ENCODE measurements around the gene CCDC88B.

CCDC88B gene

GRCh38 chr11:64339754-64340408 lies at the start of gene CCDC88B:
Gene CCDC88B (plus strand): TSS chr11:64340204. CDS start chr11:64340267, 63 bp downstream.
- H3K4me3 ChIP-seq (ENCODE audit: low read depth, low read length), result no peak within 1 kb of the TSS
- DNase-seq (ENCODE audit: low read depth), result no peak
- no peak for TF ChIP-seq CTCF (IDR thresholded peaks at IDR 0.05; ENCODE audit: control insufficient read depth, extremely low read depth, insufficient read depth)

- TF ChIP-seq CTCF (IDR thresholded peaks at IDR 0.05; ENCODE audit: control insufficient read depth, extremely low read depth, insufficient read depth), result no peak
- DNase-seq (ENCODE audit: low read depth), result no peak
- H3K4me3 ChIP-seq (ENCODE audit: low read depth, low read length), result no peak overlapping the region
These were observed 49.4 kb upstream of the CCDC88B start for GRCh38 chr11:64290352-64291261.

- TF ChIP-seq CTCF (IDR thresholded peaks at IDR 0.05; ENCODE audit: control insufficient read depth, extremely low read depth, insufficient read depth), result no peak
- DNase-seq (ENCODE audit: low read depth), result no peak
- H3K4me3 ChIP-seq (ENCODE audit: low read depth, low read length), result no peak within 1 kb of the TSS
These were observed 48.7 kb upstream of the CCDC88B start, which contains the start of gene KCNK4 for GRCh38 chr11:64291262-64291751. Gene KCNK4 (plus strand): TSS chr11:64291302. CDS start chr11:64293019, 1,717 bp downstream.

GRCh38 chr11:64291752-64292459 lies 48.1 kb upstream of the CCDC88B start:
- DNase-seq (ENCODE audit: low read depth), result no peak
- no peak overlapping the region for H3K4me3 ChIP-seq (ENCODE audit: low read depth, low read length)
- no peak for TF ChIP-seq CTCF (IDR thresholded peaks at IDR 0.05; ENCODE audit: control insufficient read depth, extremely low read depth, insufficient read depth)

- TF ChIP-seq CTCF (IDR thresholded peaks at IDR 0.05; ENCODE audit: control insufficient read depth, extremely low read depth, insufficient read depth), result no peak
- no peak for DNase-seq (ENCODE audit: low read depth)
- H3K4me3 ChIP-seq (ENCODE audit: low read depth, low read length), result no peak overlapping the region
These were observed 47.3 kb upstream of the CCDC88B start for GRCh38 chr11:64292460-64293254.

GRCh38 chr11:64294774-64295173 lies 45.2 kb upstream of the CCDC88B start:
- H3K4me3 ChIP-seq (ENCODE audit: low read depth, low read length), result no peak overlapping the region
- no peak for DNase-seq (ENCODE audit: low read depth)
- TF ChIP-seq CTCF (IDR thresholded peaks at IDR 0.05; ENCODE audit: control insufficient read depth, extremely low read depth, insufficient read depth), result no peak
